Urinary bladder (tissue), 4 donors: Measurements from ENCODE around the gene DSC1. TPM values are rescaled to one million over a fixed set of nuclear protein-coding genes. Genes with fewer than 3 reads are reported as not detected.
A peak's percentile ranks its signal among the peaks of the same experiment; 100 is the strongest.

Experiments
- DNase-seq: peaks from one replicate; pipeline ENCODE4 v3.0.0-alpha.2; 2015; ENCODE audit errors: extremely low spot score
- H3K27ac ChIP-seq: one replicate; pipeline ENCODE4 v1.5.1; 2013; ENCODE audit warnings: low read depth, mild to moderate bottlenecking, moderate library complexity
- H3K36me3 ChIP-seq: one replicate; pipeline ENCODE4 v1.6.1; 2013; ENCODE audit warnings: mild to moderate bottlenecking, moderate library complexity; ENCODE audit not compliant: insufficient read depth
- H3K4me1 ChIP-seq: one replicate; pipeline ENCODE4 v1.6.1; 2013; ENCODE audit warnings: mild to moderate bottlenecking, moderate library complexity; ENCODE audit not compliant: insufficient read depth
- H3K4me3 ChIP-seq: one replicate; pipeline ENCODE4 v1.5.1; 2013; ENCODE audit warnings: low read depth, low read length
- WGBS: extraction: QIAGEN DNeasy Blood & Tissue Kit; methylation state at CpG from one replicate; pipeline ENCODE4 v1.1.7; 2013; 5-methylcytosine and 5-hydroxymethylcytosine counted together
- polyA plus RNA-seq: library from polyadenylated mRNA; stranded (reverse); fragments of 200-250 nt; gene quantifications from one replicate; pipeline ENCODE4 v1.2.3, GENCODE V29; 2013
- total RNA-seq: library from RNA; depleted of rRNA; stranded (reverse); fragments of >200 nt; gene quantifications from one replicate; pipeline ENCODE4 v1.2.3, GENCODE V29; 2014
- donor health status: healthy with polysubstance abuse.
- donor health status: healthy.

DSC1 gene
- total and polyA plus RNA-seq, 2 donors = 0.16 TPM; not detected in 1

DNA sequence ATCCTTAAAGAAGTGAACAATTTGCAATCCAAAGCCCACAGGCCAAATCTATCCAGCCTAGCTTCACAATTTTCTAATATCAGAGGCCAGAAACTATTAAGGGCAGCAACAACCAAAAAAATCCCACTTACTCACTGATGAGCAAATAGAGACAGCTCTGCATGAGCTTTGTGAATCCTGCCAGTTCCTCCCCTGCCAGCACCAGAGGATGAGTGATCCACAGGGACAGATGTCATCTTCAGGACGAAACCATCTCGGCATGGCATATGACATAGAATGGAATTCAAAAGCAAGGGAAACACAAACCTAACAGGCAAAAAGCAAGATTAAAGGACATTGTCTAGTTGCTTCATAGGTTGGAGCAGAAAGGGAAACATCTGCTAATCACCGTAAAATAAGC is 58.2 kb downstream of the DSC1 start:
- Histone ChIP-seq H3K27ac (no peak overlapping the region), H3K4me1 (no peaks in the 10 kb centered on the region), H3K36me3 (no peaks in the 10 kb centered on the region), H3K4me3 (no peak overlapping the region)
- DNase-seq = no peak
- 81% methylated on average over 3 of the region's 3 CpGs for WGBS

DNA sequence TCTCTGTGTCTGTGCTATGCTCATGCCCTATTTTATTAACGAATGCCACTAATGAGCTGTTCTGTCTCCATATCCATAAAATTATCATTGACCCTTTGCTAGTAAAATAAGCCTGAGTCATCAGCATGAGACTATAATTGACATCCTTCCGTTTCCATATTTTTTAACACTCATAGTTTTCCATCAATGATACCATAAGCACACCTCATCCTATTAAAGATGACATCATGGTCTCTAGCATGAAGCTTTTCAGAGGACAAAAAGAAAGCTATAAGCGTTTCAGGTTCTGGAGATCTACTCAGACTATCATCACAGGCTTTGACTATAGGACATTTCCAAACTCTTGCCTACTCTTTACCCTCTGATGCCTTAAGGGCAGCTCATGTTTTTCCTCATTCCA is 59.2 kb downstream of the DSC1 start:
- DNase-seq = no peak
- 77% methylated on average over 3 of the region's 3 CpGs for WGBS
- no peaks in the 10 kb centered on the region for H3K4me1 ChIP-seq
- H3K27ac ChIP-seq = no peak overlapping the region
- no peaks in the 10 kb centered on the region for H3K36me3 ChIP-seq
- H3K4me3 ChIP-seq = no peak overlapping the region

DNA sequence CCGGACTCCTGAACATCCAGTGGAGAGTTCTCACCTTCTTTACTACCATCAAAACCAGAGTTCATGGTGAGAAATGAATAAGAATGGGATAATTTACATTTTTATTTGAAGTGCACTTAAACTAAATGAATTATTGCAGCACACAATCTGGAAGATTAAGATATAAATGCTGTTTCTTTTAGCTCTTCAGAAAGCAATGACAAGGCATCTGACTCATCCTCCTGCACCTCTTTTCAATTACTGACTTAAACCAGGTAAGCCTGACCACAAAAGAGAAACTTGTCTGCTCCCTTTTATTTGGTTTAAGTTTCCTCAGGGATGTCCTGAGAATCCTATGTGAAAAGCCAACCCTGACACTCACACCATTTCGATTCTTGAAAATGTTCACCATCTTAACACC is 59.7 kb downstream of the DSC1 start:
- WGBS = 67% methylated on average over 2 of the region's 2 CpGs
- no peak overlapping the region for H3K4me3 ChIP-seq
- no peak for DNase-seq
- no peaks in the 10 kb centered on the region for H3K4me1 ChIP-seq
- H3K36me3 ChIP-seq = no peaks in the 10 kb centered on the region
- no peak overlapping the region for H3K27ac ChIP-seq

DNA sequence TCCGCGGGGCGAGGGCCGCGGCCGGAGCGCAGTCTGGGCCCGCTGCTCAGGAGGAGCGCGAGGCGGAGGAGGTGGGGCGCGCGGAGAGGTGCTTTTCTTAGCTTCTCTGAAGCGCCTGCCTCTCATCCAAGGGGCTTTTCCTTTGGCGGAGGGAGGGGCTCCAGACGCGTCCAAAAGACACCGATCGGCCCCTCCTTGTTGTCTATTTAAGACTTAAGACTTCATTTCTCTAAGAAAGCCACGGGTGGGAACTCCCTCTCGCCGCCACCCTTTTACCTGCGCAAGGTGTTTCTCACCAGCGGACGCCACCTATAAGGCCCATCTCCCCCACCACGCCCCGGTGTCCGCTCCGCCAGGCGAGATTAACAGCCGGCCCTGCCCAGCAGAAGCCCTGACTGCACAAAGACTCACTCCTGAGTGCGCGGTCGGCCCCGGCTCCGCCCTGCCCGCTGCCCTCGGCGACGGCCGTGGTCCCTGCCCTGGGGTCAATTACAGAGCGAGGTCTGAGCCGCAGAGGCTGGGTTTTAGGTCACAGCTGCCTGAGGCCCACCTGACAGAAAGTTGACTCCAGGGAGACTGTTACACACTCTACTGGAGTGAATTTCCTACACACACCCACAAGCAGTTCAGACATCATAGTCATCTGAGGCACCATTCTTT is 60.5 kb downstream of the DSC1 start, which contains the start of gene DSC2:
TSS of gene DSC2 (minus strand) at position 397 of the 660 bp plus-strand sequence. CDS start 450 bp downstream, outside the sequence.
- no peaks in the 10 kb centered on the region for H3K36me3 ChIP-seq
- peak within 1 kb of the TSS; percentile 40 for H3K4me3 ChIP-seq
- H3K27ac ChIP-seq = no peak within 1 kb of the TSS
- DNase-seq = no peak
- H3K4me1 ChIP-seq = no peaks in the 10 kb centered on the region
- WGBS = 3% methylated on average over 44 of the region's 44 CpGs

DNA sequence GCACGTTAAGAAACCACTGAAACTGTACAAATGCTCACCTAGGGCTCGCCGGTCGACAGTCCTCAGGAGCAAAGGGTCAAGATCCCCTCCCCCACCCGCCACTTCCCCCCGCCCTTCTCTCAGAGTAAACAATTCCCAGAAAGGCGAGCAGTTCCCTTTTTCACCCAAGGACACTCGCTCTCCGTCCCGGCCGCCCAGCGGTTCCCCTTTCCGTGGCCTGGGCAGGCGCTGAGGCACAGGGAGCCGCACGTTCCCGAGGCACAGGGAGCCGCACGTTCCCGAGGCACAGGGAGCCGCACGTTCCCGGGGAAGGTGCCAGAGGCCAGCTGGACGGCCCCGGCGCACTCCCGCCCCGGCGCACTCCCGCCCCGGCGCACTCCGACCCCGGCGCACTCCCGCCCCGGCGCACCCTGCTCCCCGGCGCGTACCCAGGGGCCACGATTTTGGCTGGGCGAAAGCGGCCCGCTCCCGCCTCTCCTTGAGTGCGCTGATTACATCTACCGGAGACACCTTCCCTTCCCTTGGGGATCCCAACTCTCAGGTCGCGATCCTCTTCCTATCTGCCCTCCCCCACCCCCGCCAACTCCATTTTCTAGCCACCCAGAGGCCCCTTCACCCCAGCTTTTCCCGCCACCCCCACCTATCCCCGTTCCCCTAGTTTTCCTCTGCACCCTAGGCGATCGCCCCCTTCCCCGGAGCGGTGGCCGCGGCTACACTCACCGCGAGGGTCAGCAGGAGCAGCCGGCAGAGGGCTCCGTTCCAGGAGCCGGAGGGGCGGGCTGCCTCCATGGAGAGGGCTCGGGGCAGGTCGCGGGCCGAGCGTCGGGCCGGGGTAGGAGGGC is 61.3 kb downstream of the DSC1 start:
- DNase-seq = no peak
- no peaks in the 10 kb centered on the region for H3K36me3 ChIP-seq
- under 1% methylated on average over 72 of the region's 72 CpGs for WGBS
- peak overlapping the region; percentile 40 for H3K4me3 ChIP-seq
- H3K4me1 ChIP-seq = no peaks in the 10 kb centered on the region
- H3K27ac ChIP-seq = no peak overlapping the region

DNA sequence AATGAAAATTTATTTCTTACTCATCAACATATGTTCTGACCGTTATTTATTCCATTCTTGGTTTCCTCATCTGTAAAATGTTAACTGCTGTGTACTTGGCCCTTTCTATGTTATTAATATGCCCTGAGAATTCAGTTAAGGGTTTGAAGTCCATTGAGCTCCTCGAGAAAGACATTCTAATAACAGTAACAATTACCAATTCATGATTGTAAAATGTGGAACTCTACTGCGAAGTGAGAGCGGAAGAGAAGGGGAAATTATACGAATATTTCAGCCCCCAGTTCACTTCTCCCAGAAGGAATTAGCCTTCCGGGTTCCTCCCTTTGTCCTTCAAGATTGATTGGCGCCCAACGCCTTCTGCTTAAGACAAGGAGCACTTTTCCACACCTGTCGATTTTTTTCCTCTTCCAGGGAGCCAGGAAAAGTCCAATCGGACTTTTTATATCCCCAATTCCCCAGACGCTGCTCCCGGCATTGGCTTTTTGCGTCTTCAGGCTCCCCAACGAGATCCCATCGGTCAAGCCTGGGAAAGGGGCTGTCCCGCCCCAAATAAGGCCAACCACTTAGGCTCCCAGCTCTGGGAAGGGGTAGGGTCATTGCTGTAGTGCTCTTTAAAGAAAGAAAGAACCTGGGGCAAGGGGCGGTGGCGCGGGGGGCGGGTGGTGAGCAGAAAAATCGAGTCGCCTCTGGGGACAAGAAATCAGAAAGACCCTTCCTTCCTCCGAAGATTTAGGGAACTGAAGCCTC is 62.0 kb downstream of the DSC1 start:
- peak overlapping the region; percentile 40 for H3K4me3 ChIP-seq
- no peak overlapping the region for H3K27ac ChIP-seq
- 17% methylated on average over 23 of the region's 23 CpGs for WGBS
- H3K4me1 ChIP-seq = no peaks in the 10 kb centered on the region
- no peak for DNase-seq
- H3K36me3 ChIP-seq = no peaks in the 10 kb centered on the region

DNA sequence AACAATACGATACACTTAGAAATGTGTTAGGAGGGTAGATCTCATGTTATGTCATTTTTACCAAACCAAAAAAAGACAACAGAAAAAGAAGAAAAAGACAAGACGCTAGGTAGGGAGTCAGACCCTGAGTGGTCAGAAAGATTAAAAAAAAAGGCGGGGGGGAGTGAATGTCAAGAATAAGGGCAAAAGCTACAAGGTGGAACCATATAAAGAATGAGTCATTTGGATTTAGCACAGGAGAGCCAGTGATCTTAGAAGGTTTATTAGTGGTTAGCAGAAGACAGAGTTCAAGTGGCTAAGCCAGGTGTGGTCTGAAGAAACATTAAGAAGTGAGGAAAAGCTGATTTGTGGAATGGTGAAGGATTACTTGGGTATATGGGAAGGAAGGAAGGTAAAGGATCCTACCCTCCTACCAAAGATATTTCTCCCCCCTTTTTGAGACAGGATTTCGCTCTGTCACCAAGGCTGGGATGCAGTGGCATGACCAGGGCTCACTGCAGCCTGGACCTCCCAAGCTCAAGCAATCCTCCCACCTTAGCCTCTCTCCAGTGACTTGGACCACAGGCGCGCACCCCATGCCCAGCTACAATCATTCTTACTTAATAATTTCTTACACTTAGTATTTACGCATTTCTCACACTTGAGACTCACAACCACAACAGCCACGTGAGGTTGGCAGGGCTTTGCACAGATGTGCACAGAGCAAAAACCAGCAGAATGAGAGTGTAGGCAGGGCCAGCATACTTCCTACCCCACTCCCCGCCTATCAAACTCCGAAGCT is 63.0 kb downstream of the DSC1 start:
- no peak overlapping the region for H3K27ac ChIP-seq
- 92% methylated on average over 10 of the region's 10 CpGs for WGBS
- H3K4me1 ChIP-seq = no peaks in the 10 kb centered on the region
- H3K36me3 ChIP-seq = no peaks in the 10 kb centered on the region
- DNase-seq = no peak
- H3K4me3 ChIP-seq = no peak overlapping the region

DNA sequence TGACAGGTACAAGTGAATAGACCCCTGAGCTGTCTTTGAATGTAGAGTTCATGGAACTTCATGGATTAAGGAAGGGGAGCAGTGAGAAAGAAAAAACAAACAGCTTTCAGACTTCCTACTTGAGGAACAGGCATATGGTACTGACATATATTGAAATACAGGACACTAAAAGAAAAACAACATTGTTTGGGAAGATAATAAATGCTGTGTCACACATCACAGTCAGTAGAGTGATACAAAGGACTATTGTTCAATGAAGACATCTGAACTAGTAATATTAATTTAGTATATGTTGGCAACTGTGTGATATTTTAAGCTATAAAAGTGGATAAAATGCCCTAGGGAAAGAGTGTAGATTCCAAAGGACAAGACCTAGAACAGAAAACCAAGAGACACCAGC is 63.8 kb downstream of the DSC1 start:
- Histone ChIP-seq H3K4me1 (no peaks in the 10 kb centered on the region), H3K27ac (no peak overlapping the region), H3K36me3 (no peaks in the 10 kb centered on the region), H3K4me3 (no peak overlapping the region)
- DNase-seq = no peak

DNA sequence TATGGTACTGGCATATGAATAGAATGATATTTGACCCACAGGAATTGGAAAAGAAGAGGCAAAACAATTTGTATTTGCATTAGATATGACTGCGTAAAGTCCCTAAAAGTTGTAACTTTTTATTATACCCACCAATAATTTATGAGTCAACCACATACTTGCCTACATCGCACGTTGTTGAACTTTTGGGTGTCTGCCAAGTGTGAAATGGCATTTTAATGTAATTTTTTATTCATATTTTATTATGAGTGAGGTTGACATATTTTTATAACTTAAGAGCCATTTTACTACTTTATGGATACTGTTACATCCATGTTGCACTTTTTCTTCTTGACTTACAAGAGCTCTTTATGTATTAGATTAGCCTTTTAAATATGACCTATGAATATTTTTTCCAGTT is 65.0 kb downstream of the DSC1 start:
- no peaks in the 10 kb centered on the region for H3K36me3 ChIP-seq
- no peaks in the 10 kb centered on the region for H3K4me1 ChIP-seq
- no peak overlapping the region for H3K27ac ChIP-seq
- H3K4me3 ChIP-seq = no peak overlapping the region
- no peak for DNase-seq
- 66% methylated on average over 3 of the region's 3 CpGs for WGBS

DNA sequence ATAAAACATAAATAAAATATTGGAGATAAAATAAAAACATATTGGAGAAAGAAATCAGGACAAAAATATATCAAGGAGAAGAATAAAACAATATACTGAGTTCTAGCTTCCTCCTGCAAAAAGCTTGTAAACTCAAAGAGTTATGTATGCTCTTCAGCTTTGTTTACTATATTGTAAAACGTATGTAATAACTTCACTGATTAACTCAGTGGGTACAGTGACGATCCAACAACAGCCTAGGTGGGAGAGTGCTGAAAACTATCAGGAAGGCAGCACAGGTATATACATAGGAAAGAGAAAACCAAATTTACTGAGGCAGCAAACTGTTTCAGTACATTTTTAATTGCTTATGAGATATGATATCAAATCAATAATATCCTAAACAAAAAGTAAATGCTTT is 68.8 kb downstream of the DSC1 start:
- 47% methylated on average over 2 of the region's 2 CpGs for WGBS

DNA sequence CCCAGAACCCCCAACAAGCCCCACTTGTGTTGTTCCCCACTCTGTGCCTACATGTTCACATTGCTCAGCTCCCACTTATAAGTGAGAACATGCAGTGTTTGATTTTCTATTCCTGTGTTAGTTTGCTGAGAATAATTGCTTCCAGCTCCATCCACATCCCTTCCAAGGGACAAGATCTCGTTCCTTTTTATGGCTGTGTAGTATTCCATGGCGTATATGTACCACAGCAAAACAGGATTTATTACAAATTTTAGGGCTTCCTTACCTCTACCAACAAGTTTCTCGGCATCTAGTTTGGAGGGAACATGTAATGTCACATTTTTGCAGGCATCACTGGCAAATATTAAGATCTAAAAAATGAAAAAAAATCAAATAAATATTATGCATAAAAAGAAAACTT is 69.4 kb downstream of the DSC1 start:
- DNase-seq = no peak
- Histone ChIP-seq H3K4me3 (no peak overlapping the region), H3K27ac (no peak overlapping the region), H3K36me3 (no peaks in the 10 kb centered on the region), H3K4me1 (no peaks in the 10 kb centered on the region)
- 92% methylated on average over 3 of the region's 3 CpGs for WGBS

More for the DNA sequence above, 68.8 kb downstream of the DSC1 start:
- no peak overlapping the region for H3K27ac ChIP-seq
- H3K4me3 ChIP-seq = no peak overlapping the region
- no peaks in the 10 kb centered on the region for H3K36me3 ChIP-seq
- no peaks in the 10 kb centered on the region for H3K4me1 ChIP-seq
- DNase-seq = no peak

DNA sequence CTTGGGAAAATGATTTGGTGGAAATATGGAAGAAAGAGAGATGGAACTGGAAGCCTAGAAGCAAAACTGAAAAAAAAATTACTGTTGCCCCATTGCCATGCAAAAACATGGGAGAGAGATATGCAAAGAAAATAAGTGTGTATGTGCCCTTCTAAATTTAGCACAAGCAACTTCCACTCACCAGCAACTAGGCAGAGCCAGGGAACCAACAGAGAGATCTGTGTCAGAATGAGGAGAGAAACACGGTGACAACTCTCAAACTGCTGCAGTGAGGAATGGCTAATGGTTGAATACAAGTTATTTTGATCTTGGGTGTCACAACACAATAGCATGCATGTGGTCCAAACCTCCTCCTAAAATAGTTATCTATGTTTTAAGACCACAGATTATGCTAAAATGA is 71.3 kb downstream of the DSC1 start:
- Histone ChIP-seq H3K36me3 (no peaks in the 10 kb centered on the region), H3K27ac (no peak overlapping the region), H3K4me3 (no peak overlapping the region), H3K4me1 (no peaks in the 10 kb centered on the region)
- no peak for DNase-seq
- WGBS = 75% methylated on average over 1 of the region's 1 CpG

DNA sequence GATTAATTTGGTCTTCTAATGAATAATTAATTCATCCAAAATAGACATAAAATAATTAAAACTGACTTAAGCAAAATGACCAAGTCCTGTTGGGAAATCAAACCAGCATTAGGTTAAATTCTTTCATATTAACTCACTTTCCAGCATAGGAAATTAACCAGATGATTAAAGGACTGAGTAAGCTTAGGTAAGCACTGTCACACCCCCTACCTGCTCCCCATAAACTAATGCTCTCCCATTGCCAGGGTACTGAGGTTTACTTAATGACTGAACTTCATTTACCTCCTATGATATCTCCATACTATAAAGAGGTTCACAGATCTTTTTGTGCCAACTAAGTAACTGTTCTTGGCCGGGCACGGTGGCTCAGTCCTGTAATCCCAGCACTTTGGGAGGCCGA is 74.1 kb downstream of the DSC1 start:
- Histone ChIP-seq H3K36me3 (no peaks in the 10 kb centered on the region), H3K4me3 (no peak overlapping the region), H3K4me1 (no peaks in the 10 kb centered on the region), H3K27ac (no peak overlapping the region)
- no peak for DNase-seq
- 93% methylated on average over 3 of the region's 3 CpGs for WGBS
